GM19467 (cell line): Measurements from ENCODE around the gene SMIM23.

Source experiments
- ATAC-seq: cut with Tn5 transposase; IDR thresholded peaks from one replicate; pipeline ENCODE4 v1.9.1; 2021; ENCODE audit warnings: mild to moderate bottlenecking, moderate library complexity; ENCODE audit not compliant: unreplicated experiment

Gene SMIM23

DNA sequence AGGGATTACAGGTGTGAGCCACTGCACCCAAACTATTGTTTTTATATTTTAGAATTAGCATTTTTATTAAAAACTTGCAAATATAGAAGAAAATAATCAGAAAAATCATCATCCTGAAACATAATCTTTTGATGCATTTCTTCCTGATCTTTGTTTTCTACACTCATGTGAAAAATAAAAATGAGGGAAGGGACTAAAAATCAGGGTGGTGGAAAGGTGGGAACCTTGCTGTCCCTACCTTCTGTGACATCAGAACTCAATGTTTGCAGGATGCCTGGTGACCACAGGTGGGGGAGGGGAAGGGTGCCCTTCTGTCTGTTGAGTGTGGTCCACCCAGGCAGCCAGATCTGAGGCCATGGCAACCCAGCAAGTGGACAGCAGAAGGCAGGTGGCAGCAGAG, at the start of gene SMIM23:
Gene SMIM23, plus strand, starts transcription at position 301 of the 400 bp plus-strand sequence. Its CDS starts 55 bp downstream, at position 356.
- ATAC-seq = no peak

DNA sequence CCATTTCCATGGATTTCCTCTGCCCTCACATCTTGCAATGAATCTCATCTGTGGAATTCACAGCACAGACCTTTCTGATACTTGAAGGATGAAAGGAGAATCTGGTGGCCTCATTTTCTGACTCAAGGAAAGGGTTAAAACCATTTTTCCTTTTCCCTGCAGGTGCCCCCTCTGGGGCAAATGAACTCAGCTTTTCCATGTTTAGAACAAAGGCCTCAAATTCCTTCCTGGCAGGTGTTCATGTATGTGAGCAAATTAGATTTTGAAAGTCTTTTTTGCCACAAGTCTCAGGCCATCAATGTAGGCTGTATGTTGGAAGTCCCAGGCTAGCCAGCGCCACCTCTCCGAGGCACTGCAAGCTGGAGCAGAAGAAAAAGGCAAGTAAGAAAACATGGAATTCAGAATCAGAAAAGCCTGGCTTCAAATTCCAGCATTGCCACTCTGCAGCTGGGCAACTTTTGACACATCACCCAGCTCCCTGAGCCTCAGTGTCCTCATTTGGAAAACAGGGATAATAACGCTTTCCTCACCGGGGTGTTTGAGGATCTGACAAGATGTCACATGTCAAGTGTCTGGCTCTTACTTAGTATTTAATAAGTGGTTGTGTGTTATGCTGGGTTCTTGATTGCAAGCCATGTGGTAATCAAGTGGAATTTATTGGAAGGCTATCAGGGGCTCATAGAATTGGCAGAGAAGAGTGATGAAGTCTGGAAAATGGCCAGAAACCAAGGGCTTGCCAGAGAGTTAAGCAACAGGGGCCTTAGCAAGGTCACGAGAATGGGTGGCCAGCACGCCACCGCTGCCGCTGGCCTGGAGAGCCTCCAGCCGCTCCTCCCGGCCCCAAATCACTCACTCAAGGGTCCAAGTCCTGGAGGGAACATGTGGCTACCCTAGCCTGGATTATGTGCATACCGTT, 48.4 kb upstream of the SMIM23 start:
- no peak for ATAC-seq

DNA sequence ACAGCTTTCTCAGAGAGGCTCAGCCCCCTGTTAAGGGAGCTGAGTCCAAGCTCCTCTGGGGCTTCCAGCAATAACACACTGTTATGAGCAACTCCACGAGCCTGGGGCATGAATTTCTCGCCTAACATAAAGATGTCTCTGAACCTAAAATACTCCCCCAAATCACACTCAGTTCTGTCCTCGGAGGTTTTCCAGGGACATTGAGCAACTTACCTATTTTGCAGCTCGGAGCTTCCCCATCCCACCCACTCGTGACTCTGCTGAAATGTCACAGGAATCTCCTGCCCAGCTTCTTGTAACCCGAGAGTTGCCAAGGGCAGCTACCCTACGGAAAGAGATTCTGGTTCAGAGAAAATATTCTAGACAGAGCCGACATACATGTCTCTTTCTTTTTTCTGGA, 47.1 kb upstream of the SMIM23 start:
- no peak for ATAC-seq

DNA sequence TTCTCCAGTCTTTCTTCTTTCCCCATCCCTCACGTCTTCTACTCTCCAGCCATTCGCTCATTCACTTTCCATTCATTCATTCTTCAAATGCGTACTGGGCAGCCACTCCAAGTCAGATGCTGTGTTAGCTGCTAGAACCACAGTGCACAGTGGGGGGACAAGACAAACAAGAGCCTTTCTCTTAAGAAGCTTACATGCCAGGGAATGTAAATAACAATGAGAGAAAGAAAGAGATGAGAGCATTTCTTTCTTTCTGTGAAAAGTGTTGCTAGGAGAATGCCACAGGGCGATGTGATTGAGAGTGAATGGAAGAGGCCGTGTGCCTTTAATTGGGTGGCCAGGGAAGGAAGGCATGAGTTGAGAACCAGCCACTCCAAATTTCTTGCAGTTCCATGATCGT, 46.3 kb upstream of the SMIM23 start:
- ATAC-seq = no peak

DNA sequence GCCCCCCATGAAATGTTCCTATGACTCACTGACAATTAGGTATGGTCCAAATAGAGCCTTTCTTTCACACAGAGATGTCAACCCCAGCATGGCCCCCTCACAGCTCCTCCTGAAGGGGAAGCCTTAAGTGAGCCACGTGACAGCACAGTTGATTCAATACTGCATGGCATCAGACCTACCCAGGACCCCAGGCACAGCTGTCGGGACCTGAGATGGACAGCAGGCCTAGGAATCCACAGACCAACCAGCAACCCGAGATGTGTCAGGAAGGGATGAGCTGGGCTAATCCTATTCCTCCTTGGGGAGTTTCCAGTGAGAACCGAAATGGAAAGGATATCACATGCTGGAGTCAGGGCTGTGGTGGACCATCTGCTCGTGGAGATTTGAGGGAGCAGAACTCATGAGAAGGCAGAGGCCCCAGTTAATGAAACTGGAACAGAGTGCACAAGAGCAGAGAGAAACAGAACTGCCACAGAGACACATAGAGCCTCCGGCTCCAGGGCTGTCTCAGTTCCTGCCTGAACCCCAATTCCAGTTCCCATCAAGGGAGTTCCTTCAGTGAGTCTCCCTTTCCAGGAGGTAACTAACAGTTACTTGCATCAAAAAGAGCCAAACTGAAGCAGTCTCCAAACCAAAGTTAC, 42.1 kb upstream of the SMIM23 start:
- ATAC-seq = no peak

DNA sequence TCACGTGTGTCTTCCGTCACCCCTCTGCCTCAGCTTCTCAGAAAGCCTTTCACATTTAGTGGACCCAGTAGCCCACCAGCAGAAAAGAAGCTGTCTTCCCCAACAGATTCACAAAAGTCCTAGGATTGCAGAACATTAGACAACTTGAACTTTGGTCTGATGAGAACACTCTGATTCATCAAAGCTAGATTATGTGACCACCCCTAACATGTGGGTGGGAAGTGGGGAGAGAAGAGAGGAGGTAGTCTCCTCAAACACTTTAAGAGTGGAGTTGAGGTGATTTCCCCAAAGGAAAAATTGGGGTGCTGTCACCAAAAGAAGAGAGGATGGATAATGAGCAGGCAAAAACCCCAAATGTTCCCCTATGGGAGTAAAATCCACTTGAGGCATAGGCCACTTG, 41.4 kb upstream of the SMIM23 start:
- no peak for ATAC-seq

DNA sequence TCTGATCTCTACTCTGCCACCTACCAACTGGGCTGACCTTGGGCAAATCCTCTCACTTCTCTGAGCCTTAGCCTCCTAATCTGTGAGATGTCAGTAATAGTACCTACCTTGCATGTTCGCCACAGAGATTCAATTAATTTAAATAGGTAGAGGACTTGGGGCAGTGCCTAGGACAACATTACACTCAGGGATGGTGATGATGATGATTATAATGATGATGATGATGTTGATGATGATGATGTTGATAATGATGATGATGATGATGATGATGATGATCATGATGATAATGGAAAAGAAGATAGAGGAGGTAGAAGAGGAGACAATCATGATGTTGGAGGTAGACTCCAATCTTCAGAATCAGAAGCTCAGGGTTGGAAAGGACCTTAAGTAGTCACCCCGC, 40.7 kb upstream of the SMIM23 start:
- ATAC-seq = no peak

DNA sequence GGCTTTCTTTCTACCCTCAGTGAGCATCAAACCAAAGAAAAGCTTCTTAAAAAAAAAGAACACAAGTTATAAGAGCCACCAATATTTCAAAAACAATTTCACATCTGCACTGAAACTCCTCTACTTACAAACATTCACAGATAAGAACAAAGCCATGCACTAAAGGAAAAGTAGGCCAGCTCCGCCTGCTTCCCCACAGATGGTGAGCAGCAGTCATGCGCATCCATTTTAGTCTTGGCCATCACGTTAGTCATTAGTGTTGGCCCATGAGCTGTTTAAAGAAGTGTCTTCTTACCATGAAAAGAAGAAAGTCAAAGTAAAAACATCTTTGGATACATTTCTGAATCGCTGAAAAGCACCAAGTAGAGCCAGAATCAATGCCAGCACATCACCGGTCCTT, 40.0 kb upstream of the SMIM23 start:
- no peak for ATAC-seq

DNA sequence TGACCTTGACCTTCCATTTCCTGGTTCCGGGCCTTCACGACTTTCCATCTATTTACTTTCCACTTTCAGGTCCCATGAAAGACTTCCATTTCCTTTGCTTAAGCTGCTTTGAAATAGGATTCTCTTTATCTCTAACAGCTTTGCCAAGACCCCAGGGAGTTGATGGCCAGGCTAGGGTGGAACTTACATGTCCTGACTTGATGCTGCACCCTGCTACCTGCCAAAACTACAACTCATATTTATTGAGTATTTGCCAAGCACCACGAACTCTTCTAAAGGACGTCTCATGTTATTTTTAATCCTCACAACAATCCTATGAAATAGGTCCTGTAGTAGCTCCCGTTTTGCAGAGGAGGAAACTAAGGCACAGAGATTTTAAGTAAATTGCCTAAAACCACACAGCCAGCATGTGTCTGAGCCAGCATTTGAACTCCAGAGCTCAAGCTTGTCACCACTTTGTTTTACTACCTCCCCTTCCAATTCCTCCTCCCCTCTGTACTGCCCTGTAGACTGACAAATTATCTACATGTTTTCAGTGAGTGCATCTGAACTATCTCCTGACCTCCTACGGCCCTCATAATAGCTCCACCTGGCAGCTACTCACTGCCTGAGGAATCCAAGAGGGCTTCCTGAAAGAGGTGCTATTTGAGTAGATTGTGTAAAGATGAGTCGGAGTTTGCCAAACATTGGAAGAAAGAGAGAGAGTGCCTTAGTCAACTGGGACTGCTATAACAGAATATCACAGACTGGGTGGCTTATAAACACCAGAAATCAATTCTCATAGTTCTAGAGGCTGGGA, 38.4 kb upstream of the SMIM23 start:
- ATAC-seq = no peak

DNA sequence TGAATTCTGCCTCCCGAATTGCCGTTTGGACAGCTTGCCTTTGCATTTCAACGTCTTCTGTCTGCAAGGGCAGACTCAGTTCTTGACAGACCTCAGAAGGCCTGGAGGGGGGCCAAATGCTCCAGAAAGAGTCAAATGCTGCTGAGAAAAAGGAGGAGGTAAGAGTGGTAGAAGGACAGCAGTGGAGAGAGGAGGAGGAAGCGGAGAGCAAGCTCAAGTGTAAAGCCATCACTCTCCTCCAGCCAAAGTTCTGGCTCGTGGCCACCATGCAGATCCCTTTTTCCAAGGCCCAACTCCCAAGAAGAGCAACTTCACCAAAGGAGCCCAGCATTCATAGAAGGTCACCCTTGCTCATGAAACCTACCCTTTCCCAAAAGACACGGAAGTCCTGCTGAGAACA, 36.9 kb upstream of the SMIM23 start:
- no peak for ATAC-seq

DNA sequence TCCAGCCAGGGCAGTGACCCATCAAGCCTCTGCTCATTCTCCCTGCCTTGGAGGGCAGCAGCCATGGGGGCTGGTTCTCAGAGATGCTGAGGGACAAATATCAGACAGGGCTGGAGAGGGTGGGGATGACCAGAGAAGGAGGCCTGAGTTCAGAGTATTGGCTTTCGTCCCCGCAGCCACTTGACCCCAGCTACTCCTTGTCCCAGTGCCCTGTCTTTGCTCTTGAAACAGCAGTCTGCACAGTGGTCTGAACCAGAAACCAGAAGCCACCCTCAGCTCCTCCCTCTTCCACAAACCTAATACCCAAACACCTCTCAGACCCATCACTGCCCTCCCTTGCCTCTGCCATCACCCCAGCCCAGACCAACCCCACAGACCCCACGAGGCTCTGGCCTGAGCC, 36.3 kb upstream of the SMIM23 start:
- no peak for ATAC-seq

DNA sequence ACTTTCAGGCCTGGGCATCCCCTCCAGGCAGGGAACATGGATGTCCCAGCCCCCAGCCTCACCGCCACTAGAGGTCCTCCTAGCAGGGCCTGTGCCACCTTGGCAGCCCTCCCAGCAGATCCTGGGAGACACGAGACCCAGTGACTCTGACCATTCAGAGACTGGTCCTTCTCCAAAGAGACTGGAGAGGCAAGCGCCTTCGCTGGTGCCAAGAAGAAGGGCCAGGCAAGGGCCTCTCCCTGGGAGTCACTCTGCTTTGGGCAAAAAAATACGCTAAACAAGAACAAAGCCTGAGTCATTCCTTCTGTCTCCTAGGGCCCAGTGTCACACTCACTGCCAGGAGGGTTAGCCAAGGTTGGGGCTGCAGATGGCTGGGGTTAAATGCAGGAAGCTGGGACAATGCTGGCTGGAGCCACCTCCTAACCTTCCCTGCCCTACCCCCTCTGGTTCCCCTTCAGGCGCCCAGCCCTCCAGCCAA, 35.3 kb upstream of the SMIM23 start:
- no peak for ATAC-seq

DNA sequence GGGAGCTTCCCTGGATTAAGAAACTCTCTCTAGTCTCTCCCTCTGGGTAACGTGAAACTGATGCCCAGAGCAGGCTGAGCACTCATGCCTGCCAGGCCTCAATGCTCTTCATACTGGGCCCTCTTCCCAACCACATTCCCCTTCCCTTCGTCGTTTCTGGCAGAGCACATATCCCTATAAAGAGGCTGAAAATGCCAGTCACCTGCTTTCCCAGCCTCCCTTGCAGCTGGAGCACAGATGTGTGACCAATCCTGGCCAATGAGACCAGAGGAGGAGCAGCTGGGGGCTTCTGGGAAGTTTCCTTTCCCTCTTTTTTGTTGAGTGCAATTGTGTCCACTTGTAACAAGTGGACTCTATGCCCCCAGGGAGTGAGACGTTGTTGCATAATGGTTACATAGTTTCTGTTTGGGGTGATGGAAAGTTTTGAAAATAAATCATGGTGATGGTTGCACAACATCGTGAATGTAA, 30.2 kb upstream of the SMIM23 start:
- ATAC-seq = no peak

DNA sequence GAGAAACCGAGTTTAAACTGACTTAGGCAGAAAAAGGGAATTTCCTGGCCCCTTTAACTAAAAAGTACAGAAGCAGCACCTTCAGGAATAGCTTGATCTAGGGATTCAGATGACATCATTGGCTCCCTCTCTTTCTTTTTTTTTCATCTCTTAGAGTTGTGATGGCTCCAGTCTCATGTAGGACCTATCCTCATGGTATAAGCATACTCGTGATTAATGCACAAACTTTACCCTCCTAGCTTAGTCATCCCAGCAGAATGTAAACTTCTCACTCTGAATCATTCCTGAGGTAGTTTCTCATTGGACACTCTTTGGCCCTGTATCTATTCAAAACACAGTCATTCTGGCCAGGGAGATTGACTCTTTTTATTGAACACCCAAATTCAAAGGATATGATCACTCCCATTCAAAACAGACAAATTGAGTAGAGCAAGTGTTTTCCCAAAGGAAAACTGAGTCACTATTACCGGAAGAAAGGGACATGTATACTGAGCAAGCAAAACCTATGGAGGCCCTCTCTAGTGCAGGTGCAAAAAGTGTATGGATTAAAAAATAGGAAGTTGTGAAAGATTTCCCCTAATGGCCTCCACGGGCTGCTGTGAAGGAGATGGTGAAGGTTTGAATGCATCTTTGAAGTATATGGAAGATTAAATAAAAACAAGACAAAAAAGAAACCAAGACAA, 27.6 kb upstream of the SMIM23 start:
- no peak for ATAC-seq

DNA sequence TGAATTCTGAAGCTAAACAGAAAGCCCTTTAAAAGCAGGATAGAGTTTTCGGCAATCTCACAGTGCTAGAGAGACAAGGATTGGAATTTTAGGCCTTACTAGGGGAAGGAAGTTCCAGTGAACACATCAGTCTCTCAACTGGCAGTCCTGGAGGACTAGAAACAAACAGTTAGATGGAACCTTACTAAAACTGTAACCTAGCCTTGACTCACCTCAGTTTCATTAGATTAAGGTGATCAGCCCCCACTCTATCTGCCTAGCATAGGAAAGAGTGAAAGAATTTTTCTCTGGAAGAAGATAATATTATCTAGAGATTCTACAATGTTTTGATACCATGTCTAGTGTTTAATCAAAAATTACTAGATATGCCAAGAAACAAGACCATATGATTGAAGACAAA, 25.8 kb upstream of the SMIM23 start:
- no peak for ATAC-seq

DNA sequence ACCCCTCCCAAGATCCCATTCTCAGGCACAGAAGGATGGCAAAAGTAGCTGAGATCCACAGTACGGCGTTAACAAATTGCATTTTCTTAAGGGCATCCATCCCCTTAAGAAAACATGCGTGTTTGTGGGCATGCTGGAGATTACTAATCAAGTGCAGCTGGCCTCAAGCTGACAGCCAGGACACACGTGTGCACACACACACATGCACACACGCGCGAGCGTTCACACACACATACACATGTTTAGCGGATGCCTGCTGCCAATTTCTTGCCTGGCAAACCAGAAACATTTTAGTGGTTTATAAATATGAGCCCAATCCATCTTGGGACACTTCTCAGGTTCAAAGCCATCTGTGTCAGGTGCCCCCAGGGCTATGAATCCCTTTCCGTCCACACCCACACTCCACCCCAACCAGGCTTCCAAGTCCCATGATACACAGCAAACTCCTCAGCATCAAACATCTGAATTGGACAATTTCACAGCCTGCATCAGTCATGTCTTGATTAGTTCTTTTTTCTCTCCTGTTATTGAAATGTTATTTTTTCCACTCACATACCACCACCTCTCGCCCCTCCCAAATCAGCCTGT, 23.5 kb upstream of the SMIM23 start:
- ATAC-seq = no peak

DNA sequence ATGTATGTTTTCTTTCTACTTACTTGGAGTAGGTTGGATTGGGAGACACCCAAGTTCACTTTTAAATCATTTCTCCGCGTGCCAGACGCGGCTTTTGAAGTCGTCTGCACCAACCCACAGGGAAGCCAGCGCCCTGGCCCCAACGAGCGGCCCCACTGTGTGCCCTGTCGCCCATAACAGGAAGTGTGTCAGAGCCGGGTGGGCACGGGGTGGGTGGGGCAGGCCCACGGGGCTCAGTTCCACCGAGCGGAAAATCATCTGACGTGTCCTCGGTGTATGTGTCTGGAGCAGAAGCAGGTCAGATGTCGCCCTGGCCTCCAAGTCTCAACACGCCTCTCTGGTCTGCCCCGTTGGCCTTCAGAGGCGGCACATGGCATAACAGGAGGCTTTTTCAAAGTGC, 22.7 kb upstream of the SMIM23 start:
- ATAC-seq = no peak

DNA sequence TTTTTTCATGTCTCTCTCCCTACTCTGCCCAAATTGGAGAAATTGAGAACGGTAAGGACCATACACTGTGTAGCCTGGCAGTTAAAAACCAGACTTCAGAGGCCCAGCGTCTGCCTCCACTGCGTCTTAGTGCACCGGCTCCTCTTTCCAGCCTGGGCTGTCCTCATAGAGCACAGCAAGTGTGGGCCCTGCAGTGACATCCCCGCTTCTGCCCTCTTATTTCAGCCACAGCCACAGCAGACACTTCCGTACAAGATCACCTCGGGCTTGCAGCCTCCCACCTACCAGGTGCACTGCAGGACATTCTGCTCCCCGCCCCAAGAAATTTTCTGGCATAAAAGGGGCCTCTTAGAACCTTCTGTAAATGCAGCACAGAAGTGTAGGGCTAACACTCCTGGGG, 21.4 kb upstream of the SMIM23 start:
- no peak for ATAC-seq

DNA sequence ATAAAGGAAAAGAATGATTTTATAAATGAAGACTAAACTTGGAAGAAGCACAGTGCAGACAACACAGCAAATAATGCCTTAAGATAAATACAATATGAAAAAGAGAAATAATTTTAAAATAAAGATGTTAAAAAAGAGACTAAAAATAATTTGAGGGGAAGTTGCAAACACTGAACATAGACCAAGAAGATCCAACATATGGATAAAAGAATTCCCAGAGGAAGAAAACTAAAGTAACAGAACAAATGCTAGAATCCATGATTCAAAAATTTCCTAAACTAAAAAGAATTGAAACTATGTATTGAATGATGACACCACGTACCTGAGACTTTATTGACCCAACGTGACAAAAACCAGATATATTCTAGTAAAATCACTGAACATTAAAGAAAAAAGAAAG, 18.7 kb upstream of the SMIM23 start:
- ATAC-seq = no peak

DNA sequence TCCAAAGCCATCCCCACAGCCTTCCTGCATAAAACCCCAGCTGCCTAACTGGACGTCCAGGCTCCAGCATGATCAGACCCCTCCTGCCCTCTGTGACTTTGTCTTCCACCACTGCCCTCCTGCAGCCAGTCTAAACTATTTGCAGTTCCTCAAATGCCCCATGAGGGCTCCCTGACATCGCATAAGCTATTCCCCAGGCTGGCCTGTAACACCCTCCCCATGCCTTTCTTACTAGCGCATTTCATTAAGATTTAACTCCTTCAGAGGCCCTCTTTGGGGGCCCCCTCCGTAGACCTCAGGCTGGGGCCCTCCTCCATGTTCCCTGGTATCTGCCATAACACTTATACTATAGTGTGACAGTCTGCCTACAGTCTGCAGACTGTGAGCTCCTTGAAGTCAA, 15.5 kb upstream of the SMIM23 start:
- ATAC-seq = no peak
